Heart right ventricle (tissue), 16 donors: Measurements from ENCODE around the gene TMEM87B. TPM values are rescaled to one million over a fixed set of nuclear protein-coding genes. Genes with fewer than 3 reads are reported as not detected.

Source experiments
- ATAC-seq, 8 donors: fragments of 200-7000 bp; cut with Tn5 transposase; one replicate each; pipeline ENCODE4 v1.9.1; 2020; ENCODE audit warnings: mild to moderate bottlenecking in 8 of 8, moderate library complexity in 8 of 8, moderate number of reproducible peaks in 1 of 8
- DNase-seq, 2 donors: peaks; one replicate each; pipeline ENCODE4 v3.0.0-alpha.2; 2020
- H3K27ac ChIP-seq, 10 donors: fragments of 200-600 bp; sonication (generic) in 2 of 10; one replicate each; pipeline versions ENCODE4 v1.5.0 to v1.8.0; 2020 to 2022; ENCODE audit warnings: mild to moderate bottlenecking in 3 of 10
- H3K27me3 ChIP-seq, 7 donors: fragments of 200-600 bp; one replicate each; pipeline ENCODE4 v1.8.0; 2021 to 2022; ENCODE audit warnings: mild to moderate bottlenecking in 2 of 7
- H3K36me3 ChIP-seq, 9 donors: fragments of 200-600 bp; sonication (generic) in 1 of 9; one replicate each; pipeline versions ENCODE4 v1.5.0 to v1.8.0; 2020 to 2022; ENCODE audit warnings: mild to moderate bottlenecking in 2 of 9
- H3K4me1 ChIP-seq, 9 donors: fragments of 200-600 bp; sonication (generic) in 1 of 9; one replicate each; pipeline versions ENCODE4 v1.5.0 to v1.8.0; 2020 to 2022; ENCODE audit warnings: mild to moderate bottlenecking in 4 of 9
- H3K4me3 ChIP-seq, 10 donors: fragments of 200-600 bp; sonication (generic) in 2 of 10; one replicate each; pipeline versions ENCODE4 v1.5.0 to v1.8.0; 2020 to 2022; ENCODE audit warnings: mild to moderate bottlenecking in 7 of 10, moderate library complexity in 2 of 10
- H3K9me3 ChIP-seq, 11 donors: fragments of 200-600 bp in 10 of 11; sonication (generic) in 2 of 11; one replicate each; pipeline versions ENCODE4 v1.5.0 to v1.8.0; 2013 to 2022; ENCODE audit warnings: mild to moderate bottlenecking in 2 of 11, control low read depth in 1 of 11, moderate library complexity in 1 of 11
- WGBS, 2 donors: extraction: QIAGEN DNeasy Blood & Tissue Kit; methylation state at CpG; one replicate each; pipeline ENCODE4 v1.1.7; 2013; ENCODE audit warnings: inconsistent platforms in 1 of 2; 5-methylcytosine and 5-hydroxymethylcytosine counted together
- intact Hi-C, 10 donors: fragments of 100-400 bp; cut with DNase I; formaldehyde crosslinking; loops; one replicate each; pipeline versions ENCODE4 v1.11.1 to v1.14.2; 2022
- polyA plus RNA-seq, 2 donors: library from polyadenylated mRNA; stranded (reverse); fragments of 200-250 nt; gene quantifications; one replicate each; pipeline ENCODE4 v1.2.3, GENCODE V29; 2013
- total RNA-seq, 10 donors: library from RNA; stranded (reverse); fragmentation: NEBNext Ultra II Directional in 3 of 10; extraction: Animal tissue kit (Norgen Biotek cat#: 25700) in 3 of 10; gene quantifications; one replicate each; pipeline versions ENCODE4 v1.2.1 to v1.2.4, GENCODE V29; 2021 to 2023
- TF ChIP-seq, protein P1 (sequence below), 9 donors: fragments of 200-600 bp; sonication (generic) in 2 of 9; IDR thresholded peaks; one replicate each; pipeline versions ENCODE4 v1.5.0 to v1.8.0; 2021 to 2022; ENCODE audit warnings: antibody characterized with exemption in 9 of 9, mild to moderate bottlenecking in 5 of 9, moderate library complexity in 1 of 9
- donor health status: Arrhythmogenic right ventricular cardiomyopathy.
- donor health status: ischemic (EF 13 %, LVEDD 7.1; RV severe dilation, severe dysfunction).
- donor health status: healthy with polysubstance abuse.
- donor health status: DM: no; HTN: yes; CAD: no.
- donor health status: DM: no; HTN: no; CAD: no.
- donor health status: ischemic (EF 25% LVEDD 6.9; RV normal size, moderate dysfunction).
- donor health status: ischemic (EF 25% LVEDD 5.7; RV mildly dilated, moderate dysfunction).
- donor health status: healthy.
- donor health status: DM: yes; HTN: yes; CAD: no.
- donor health status: Ischemic cardiomyopathy.
- donor health status: ischemic (EF 35%, LVEDD 5.7; RV mildly dilated, moderate dysfunction).
- donor health status: nonischemic (EF 11% LVEDD 7.7; RV severe dilation, severe dysfunction).
- donor health status: DM: yes; HTN: yes; CAD: no.
- donor health status: PGD.
- donor health status: ischemic (EF 29% LVEDD 5.4; RV normal size, mild dysfunction).
- donor health status: nonischemic (EF 23%, LVEDD 6.1; RV moderate dilation, normal function).

TMEM87B gene
- total and polyA plus RNA-seq, 12 donors, result 4.4 to 11.1 (median 5.7) TPM

DNA sequence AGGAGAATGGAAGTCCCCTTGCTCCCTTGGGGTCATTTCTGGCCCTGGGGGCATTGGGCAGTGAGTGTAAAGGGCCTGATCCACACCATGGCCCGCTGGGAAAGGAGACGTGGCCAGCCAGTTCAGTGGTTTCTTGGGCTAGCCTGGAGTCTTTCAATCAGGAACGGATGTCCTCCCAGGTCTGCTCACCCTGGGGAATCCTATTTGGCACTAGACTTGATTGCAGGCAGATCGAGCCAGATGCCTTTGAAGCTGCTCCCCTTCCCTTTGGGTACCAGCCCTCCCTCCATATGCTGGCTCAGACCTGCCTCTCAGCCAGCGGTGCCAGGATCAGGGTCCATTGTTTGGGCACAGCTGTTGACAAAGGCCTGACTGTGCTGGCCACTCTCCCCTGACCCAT lies 94.1 kb downstream of the TMEM87B start:
- TF ChIP-seq, protein P1, sequence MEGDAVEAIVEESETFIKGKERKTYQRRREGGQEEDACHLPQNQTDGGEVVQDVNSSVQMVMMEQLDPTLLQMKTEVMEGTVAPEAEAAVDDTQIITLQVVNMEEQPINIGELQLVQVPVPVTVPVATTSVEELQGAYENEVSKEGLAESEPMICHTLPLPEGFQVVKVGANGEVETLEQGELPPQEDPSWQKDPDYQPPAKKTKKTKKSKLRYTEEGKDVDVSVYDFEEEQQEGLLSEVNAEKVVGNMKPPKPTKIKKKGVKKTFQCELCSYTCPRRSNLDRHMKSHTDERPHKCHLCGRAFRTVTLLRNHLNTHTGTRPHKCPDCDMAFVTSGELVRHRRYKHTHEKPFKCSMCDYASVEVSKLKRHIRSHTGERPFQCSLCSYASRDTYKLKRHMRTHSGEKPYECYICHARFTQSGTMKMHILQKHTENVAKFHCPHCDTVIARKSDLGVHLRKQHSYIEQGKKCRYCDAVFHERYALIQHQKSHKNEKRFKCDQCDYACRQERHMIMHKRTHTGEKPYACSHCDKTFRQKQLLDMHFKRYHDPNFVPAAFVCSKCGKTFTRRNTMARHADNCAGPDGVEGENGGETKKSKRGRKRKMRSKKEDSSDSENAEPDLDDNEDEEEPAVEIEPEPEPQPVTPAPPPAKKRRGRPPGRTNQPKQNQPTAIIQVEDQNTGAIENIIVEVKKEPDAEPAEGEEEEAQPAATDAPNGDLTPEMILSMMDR (IDR thresholded peaks at IDR 0.05), result no peak
- 81 to 85% methylated on average over 5 of the region's 5 CpGs for WGBS, 2 donors
- no peaks in the 10 kb centered on the region for H3K27me3 ChIP-seq
- intact Hi-C loops, result no loop called here
- no peak overlapping the region for H3K4me3 ChIP-seq
- no peaks in the 10 kb centered on the region for H3K9me3 ChIP-seq
- no peaks in the 10 kb centered on the region for H3K36me3 ChIP-seq
- ATAC-seq (no peak), DNase-seq (no peak)
- peak overlapping the region in 6 of 10 donors; percentile 10 to 72 (median 22) for H3K27ac ChIP-seq
- peaks cover 0 to 24% (median 8%) of the 10 kb centered on the region in 9 donors for H3K4me1 ChIP-seq

- no peak for DNase-seq
- H3K27ac ChIP-seq, result peak overlapping the region in 8 of 10 donors; percentile 18 to 72 (median 34)
- TF ChIP-seq, protein P1 (IDR thresholded peaks at IDR 0.05), result no peak
- no peaks in the 10 kb centered on the region for H3K27me3 ChIP-seq
- H3K9me3 ChIP-seq, result no peaks in the 10 kb centered on the region
- no peaks in the 10 kb centered on the region for H3K36me3 ChIP-seq
- H3K4me1 ChIP-seq, result peaks cover 0 to 24% (median 8%) of the 10 kb centered on the region in 9 donors
- peak in 5 of 8 donors; percentile 5 to 31 (median 19) for ATAC-seq
- intact Hi-C loops, result no loop called here
- no peak overlapping the region for H3K4me3 ChIP-seq
- 66 to 70% methylated on average over 7 of the region's 7 CpGs for WGBS, 2 donors
These were observed 94.9 kb downstream of the TMEM87B start for GRCh38 chr2:112149866-112150435.

GRCh38 chr2:112150447-112150846 lies 95.4 kb downstream of the TMEM87B start:
- Histone ChIP-seq H3K27ac (peak overlapping the region in 9 of 10 donors; percentile 0 to 75 (median 38)), H3K36me3 (no peaks in the 10 kb centered on the region), H3K27me3 (no peaks in the 10 kb centered on the region), H3K4me3 (no peak overlapping the region), H3K9me3 (no peaks in the 10 kb centered on the region), H3K4me1 (peaks cover 0 to 24% (median 8%) of the 10 kb centered on the region in 9 donors)
- 57 to 60% methylated on average over 5 of the region's 5 CpGs for WGBS, 2 donors
- TF ChIP-seq, protein P1 (IDR thresholded peaks at IDR 0.05), result no peak
- intact Hi-C loops, result no loop called here
- DNase-seq, result no peak
- peak in 7 of 8 donors; percentile 44 to 77 (median 61) for ATAC-seq

DNA sequence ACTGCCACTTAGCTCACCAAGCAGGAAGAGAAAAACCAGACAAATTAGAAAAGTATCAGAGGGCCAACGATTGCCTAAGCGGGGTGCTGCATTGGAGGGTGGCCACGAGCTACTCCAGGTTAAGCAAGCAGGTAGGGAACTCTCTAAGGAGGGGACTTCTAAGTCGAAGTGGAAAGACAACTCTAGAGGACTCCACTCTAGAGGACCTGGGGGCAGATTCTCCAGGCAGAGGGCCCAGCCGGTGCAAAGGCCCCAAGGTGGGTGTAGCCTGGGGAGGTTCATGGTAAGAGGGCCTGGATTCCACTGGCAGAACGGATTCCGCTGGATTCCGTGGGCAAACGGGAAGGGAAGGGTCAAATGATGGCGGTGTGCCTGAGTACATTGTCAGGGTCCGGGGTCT lies 95.8 kb downstream of the TMEM87B start:
- Histone ChIP-seq H3K27me3 (no peaks in the 10 kb centered on the region), H3K4me3 (no peak overlapping the region), H3K4me1 (peaks cover 0 to 26% (median 8%) of the 10 kb centered on the region in 9 donors), H3K27ac (peak overlapping the region in 8 of 10 donors; percentile 0 to 75 (median 30)), H3K36me3 (no peaks in the 10 kb centered on the region), H3K9me3 (no peaks in the 10 kb centered on the region)
- TF ChIP-seq, protein P1 (IDR thresholded peaks at IDR 0.05), result no peak
- ATAC-seq (no peak), DNase-seq (no peak)
- intact Hi-C loops, result no loop called here
- WGBS, 2 donors, result 82 to 84% methylated on average over 11 of the region's 11 CpGs
